Parathyroid adenoma (tissue), 2 donors: ENCODE results near the gene DISC1.
"Not testable (repeated sequence)": the region's sequence is repeated elsewhere in the genome, so short reads cannot be mapped to it uniquely, and the experiment has no call there.

Experiments
- H2AFZ ChIP-seq: fragments of 300-600 bp; sonication (generic); one replicate; pipeline ENCODE4 v1.7.0; 2017; ENCODE audit warnings: antibody characterized with exemption, mild to moderate bottlenecking
- H3K27ac ChIP-seq: fragments of 300-600 bp; sonication (generic); one replicate; pipeline ENCODE4 v1.7.0; 2017
- H3K27me3 ChIP-seq: fragments of 300-600 bp; sonication (generic); one replicate; pipeline ENCODE4 v1.7.0; 2017; ENCODE audit warnings: low read length; ENCODE audit not compliant: control insufficient read depth, insufficient read depth
- H3K36me3 ChIP-seq: fragments of 300-600 bp; sonication (generic); one replicate; pipeline ENCODE4 v1.7.0; 2017; ENCODE audit warnings: low read length; ENCODE audit not compliant: control insufficient read depth, insufficient read depth
- H3K4me1 ChIP-seq: fragments of 300-600 bp; sonication (generic); one replicate; pipeline ENCODE4 v1.7.0; 2017; ENCODE audit warnings: control low read depth
- H3K4me2 ChIP-seq: fragments of 300-600 bp; sonication (generic); one replicate; pipeline ENCODE4 v1.7.0; 2017; ENCODE audit warnings: low read length
- H3K4me3 ChIP-seq: fragments of 300-600 bp; sonication (generic); one replicate; pipeline ENCODE4 v1.7.0; 2017; ENCODE audit warnings: low read depth, low read length
- H3K79me2 ChIP-seq: fragments of 300-600 bp; sonication (generic); one replicate; pipeline ENCODE4 v1.7.0; 2017; ENCODE audit warnings: control low read depth
- H3K9ac ChIP-seq: fragments of 300-600 bp; sonication (generic); one replicate; pipeline ENCODE4 v1.7.0; 2017; ENCODE audit warnings: mild to moderate bottlenecking
- H3K9me3 ChIP-seq: fragments of 300-600 bp; sonication (generic); one replicate; pipeline ENCODE4 v1.7.0; 2017; ENCODE audit warnings: low read length; ENCODE audit not compliant: control insufficient read depth
- CTCF ChIP-seq: fragments of 300-600 bp; sonication (generic); IDR thresholded peaks from one replicate; pipeline ENCODE4 v1.7.0; 2017; ENCODE audit warnings: antibody characterized with exemption, mild to moderate bottlenecking
- donor health status: primary hyperparathyroidism.

Gene DISC1

GRCh38 chr1:231613419-231614349 lies 12.9 kb upstream of the DISC1 start:
- Histone ChIP-seq H3K79me2 (no peaks in the 10 kb centered on the region), H2AFZ (no peak overlapping the region), H3K9ac (no peak overlapping the region), H3K4me1 (no peaks in the 10 kb centered on the region), H3K27me3 (no peaks in the 10 kb centered on the region), H3K4me3 (no peak overlapping the region), H3K27ac (no peak overlapping the region), H3K9me3 (no peaks in the 10 kb centered on the region), H3K36me3 (no peaks in the 10 kb centered on the region), H3K4me2 (no peak overlapping the region)
- TF ChIP-seq CTCF = no peak

GRCh38 chr1:231616667-231617066 lies 9.9 kb upstream of the DISC1 start:
- Histone ChIP-seq H3K9ac (no peak overlapping the region), H3K4me3 (no peak overlapping the region), H3K4me1 (no peaks in the 10 kb centered on the region), H3K27ac (no peak overlapping the region), H3K27me3 (no peaks in the 10 kb centered on the region), H2AFZ (no peak overlapping the region), H3K36me3 (no peaks in the 10 kb centered on the region), H3K9me3 (no peaks in the 10 kb centered on the region), H3K4me2 (no peak overlapping the region), H3K79me2 (no peaks in the 10 kb centered on the region)
- TF ChIP-seq CTCF = no peak

GRCh38 chr1:231618609-231619256 lies 7.9 kb upstream of the DISC1 start:
- Histone ChIP-seq H3K9ac (no peak overlapping the region), H3K27me3 (no peaks in the 10 kb centered on the region), H3K36me3 (no peaks in the 10 kb centered on the region), H3K9me3 (no peaks in the 10 kb centered on the region), H3K79me2 (no peaks in the 10 kb centered on the region), H3K4me3 (no peak overlapping the region), H3K27ac (no peak overlapping the region), H3K4me2 (no peak overlapping the region), H2AFZ (no peak overlapping the region), H3K4me1 (no peaks in the 10 kb centered on the region)
- TF ChIP-seq CTCF = no peak

- H2AFZ ChIP-seq = no peak overlapping the region
- H3K4me3 ChIP-seq = no peak overlapping the region
- no peaks in the 10 kb centered on the region for H3K4me1 ChIP-seq
- TF ChIP-seq CTCF = no peak
- no peak overlapping the region for H3K9ac ChIP-seq
- no peaks in the 10 kb centered on the region for H3K27me3 ChIP-seq
- H3K9me3 ChIP-seq = no peaks in the 10 kb centered on the region
- no peak overlapping the region for H3K4me2 ChIP-seq
- H3K36me3 ChIP-seq = no peaks in the 10 kb centered on the region
- no peaks in the 10 kb centered on the region for H3K79me2 ChIP-seq
- no peak overlapping the region for H3K27ac ChIP-seq
These were observed 7.3 kb upstream of the DISC1 start for GRCh38 chr1:231619257-231619634.

GRCh38 chr1:231625042-231625441 lies 1.5 kb upstream of the DISC1 start:
- not testable (repeated sequence) for H3K4me2 ChIP-seq, H3K27me3 ChIP-seq, H3K36me3 ChIP-seq, H3K9ac ChIP-seq, H3K4me1 ChIP-seq, H3K4me3 ChIP-seq, H2AFZ ChIP-seq, H3K79me2 ChIP-seq, H3K9me3 ChIP-seq, H3K27ac ChIP-seq
